Measurements from ENCODE around the gene TRMT13.

- TF ChIP-seq, protein P1, sequence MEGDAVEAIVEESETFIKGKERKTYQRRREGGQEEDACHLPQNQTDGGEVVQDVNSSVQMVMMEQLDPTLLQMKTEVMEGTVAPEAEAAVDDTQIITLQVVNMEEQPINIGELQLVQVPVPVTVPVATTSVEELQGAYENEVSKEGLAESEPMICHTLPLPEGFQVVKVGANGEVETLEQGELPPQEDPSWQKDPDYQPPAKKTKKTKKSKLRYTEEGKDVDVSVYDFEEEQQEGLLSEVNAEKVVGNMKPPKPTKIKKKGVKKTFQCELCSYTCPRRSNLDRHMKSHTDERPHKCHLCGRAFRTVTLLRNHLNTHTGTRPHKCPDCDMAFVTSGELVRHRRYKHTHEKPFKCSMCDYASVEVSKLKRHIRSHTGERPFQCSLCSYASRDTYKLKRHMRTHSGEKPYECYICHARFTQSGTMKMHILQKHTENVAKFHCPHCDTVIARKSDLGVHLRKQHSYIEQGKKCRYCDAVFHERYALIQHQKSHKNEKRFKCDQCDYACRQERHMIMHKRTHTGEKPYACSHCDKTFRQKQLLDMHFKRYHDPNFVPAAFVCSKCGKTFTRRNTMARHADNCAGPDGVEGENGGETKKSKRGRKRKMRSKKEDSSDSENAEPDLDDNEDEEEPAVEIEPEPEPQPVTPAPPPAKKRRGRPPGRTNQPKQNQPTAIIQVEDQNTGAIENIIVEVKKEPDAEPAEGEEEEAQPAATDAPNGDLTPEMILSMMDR (conservative IDR thresholded peaks at IDR 0.05; ENCODE audit: low read depth, low read length) = no peak
- no peak for TF ChIP-seq EZH2 (IDR thresholded peaks at IDR 0.05; ENCODE audit: borderline replicate concordance, low read depth, low read length, poor library complexity, severe bottlenecking)
Observed at GRCh38 chr1:100130552-100131077, 2.3 kb upstream of the TRMT13 start.
